GM10266 (cell line): ENCODE data around the gene NF1.
"Not testable (repeated sequence)": the region's sequence is repeated elsewhere in the genome, so short reads cannot be mapped to it uniquely, and the experiment has no call there.

Experiments
- DNase-seq: peaks from one replicate; pipeline ENCODE4 v3.0.0; 2012; ENCODE audit errors: extremely low spot score
- TF ChIP-seq, protein P1 (sequence below): IDR thresholded peaks from 2 replicates; pipeline ENCODE4 v1.5.1; 2012; ENCODE audit warnings: mild to moderate bottlenecking, low read depth; ENCODE audit not compliant: control insufficient read depth, insufficient read depth; ENCODE audit errors: missing control alignments

NF1 gene

DNA sequence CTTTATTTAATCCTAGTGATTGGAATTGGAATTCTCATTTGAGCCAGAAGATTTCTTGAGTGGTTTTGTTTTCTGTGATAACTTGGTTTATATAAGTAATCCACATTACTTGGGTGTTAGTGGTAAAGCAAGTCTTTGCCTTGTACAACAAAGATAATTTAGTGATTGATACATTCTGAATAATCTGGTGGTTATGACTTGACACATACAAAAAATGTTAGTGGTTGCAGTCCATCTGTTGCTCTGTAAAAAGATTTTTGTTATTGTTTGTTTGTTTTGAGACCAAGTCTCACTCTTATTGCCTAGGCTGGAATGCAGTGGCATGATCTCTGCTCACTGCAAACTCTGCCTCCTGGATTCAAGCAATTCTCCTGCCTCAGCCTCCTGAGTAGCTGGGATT is 189.1 kb downstream of the NF1 start:
- no peak for DNase-seq
- TF ChIP-seq, protein P1, sequence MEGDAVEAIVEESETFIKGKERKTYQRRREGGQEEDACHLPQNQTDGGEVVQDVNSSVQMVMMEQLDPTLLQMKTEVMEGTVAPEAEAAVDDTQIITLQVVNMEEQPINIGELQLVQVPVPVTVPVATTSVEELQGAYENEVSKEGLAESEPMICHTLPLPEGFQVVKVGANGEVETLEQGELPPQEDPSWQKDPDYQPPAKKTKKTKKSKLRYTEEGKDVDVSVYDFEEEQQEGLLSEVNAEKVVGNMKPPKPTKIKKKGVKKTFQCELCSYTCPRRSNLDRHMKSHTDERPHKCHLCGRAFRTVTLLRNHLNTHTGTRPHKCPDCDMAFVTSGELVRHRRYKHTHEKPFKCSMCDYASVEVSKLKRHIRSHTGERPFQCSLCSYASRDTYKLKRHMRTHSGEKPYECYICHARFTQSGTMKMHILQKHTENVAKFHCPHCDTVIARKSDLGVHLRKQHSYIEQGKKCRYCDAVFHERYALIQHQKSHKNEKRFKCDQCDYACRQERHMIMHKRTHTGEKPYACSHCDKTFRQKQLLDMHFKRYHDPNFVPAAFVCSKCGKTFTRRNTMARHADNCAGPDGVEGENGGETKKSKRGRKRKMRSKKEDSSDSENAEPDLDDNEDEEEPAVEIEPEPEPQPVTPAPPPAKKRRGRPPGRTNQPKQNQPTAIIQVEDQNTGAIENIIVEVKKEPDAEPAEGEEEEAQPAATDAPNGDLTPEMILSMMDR: no peak

DNA sequence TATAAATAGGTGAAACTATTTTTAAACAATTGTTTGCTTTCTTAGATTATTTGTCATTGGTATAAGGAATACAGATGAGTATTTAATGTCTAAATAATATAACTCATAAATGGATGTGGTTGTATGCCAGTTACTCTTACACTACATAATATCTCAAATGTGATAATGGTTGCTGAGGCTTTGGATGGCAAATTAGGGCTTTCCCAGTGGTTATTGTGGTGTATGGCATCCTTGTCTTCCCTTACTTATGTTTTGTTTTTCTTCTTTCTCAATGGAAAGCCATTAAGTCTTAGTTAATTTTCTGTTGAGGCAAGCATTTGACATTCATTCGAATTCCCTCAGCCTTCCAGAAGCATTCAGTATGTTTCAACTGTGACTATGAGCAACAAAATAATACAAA is 191.8 kb downstream of the NF1 start:
- TF ChIP-seq, protein P1: no peak
- no peak for DNase-seq

DNA sequence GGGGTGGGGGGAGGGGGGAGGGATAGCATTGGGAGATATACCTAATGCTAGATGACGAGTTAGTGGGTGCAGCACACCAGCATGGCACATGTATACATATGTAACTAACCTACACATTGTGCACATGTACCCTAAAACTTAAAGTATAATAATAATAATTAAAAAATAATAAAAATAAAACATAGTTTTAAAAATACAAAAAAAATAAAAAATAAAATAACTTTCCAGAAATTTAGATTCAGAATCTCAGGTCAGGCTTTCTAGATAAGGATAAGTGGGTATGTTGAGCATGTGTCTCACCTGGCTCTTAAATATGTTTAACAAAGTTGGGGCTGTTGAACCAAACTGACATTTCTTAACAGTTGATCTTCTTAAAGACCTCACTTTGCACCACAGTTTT is 193.2 kb downstream of the NF1 start:
- not testable (repeated sequence) for DNase-seq

DNA sequence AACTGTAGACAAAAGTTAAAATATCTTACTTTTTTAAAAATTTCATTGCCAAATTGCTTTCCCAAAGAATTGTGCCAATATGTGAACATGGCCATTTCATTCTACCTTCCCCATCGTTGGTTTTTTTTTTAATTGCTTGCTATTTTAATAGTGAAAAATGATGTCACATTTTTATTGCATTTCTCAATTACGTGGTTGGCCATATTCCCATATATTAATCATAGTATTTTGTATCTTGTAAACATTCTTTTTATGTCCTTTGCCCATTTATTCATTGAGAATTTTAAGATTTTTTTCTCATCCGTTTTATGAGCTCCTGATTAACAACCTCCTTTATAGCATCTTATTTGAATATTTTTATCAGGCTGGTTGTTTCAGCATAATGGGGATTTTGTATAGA is 195.0 kb downstream of the NF1 start:
- no peak for DNase-seq
- TF ChIP-seq, protein P1: no peak

DNA sequence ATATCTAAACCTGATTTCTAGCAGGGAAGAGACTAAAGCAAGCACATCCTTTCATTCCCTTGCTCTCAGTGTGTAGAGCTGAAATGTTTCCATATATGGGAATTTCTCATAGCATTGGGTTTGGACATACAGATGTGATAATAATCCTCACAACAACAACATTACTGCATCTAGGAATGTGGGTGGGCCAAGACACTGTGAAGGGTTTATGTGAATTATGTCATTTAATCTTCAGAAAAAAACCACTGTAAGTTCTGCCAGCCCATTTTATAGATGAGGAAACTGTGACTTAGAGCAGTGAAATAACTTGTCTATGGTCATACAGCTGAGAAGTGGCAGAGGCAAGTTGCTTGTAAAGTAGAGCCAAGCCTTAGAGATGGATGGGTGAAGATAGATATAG is 197.0 kb downstream of the NF1 start:
- TF ChIP-seq, protein P1: no peak
- no peak for DNase-seq

DNA sequence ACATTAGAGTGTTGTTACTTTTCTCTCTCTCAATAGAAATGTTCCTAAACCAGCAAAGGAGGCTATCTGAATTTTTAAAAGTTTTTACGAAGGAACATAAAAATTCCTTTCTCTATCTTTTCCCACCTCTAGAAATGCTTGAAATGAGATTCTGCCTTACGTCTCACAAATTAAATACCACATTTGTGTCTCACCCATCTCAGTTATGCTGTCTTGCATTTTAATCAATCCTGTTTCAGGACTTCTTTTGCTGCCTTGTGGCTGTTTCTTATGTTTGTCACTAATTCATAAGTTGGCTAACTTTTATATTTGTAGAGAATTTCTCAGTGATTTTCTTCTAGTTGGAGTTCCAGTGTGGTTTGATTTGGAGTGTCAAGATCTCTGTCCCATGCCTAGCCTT is 198.8 kb downstream of the NF1 start:
- TF ChIP-seq, protein P1: no peak
- DNase-seq: no peak

DNA sequence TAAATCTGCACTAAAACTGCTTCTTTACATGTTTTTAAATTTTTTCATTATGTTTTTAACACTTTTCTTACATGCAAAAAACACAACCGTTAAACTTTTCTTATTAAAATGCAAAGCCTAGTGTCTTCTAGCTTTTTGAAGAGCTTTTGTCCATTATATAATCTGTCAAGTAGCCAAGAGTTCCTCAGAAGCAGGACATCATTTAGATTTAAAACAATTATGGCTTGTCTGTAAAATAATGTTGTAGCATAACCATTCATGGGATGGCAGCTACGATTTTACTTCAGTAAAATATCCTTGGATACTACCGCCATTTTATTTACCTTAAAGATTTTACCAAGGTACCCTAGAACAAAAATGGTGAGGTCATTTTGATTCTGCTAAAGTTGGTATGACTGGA is 199.5 kb downstream of the NF1 start:
- TF ChIP-seq, protein P1: no peak
- DNase-seq: no peak

DNA sequence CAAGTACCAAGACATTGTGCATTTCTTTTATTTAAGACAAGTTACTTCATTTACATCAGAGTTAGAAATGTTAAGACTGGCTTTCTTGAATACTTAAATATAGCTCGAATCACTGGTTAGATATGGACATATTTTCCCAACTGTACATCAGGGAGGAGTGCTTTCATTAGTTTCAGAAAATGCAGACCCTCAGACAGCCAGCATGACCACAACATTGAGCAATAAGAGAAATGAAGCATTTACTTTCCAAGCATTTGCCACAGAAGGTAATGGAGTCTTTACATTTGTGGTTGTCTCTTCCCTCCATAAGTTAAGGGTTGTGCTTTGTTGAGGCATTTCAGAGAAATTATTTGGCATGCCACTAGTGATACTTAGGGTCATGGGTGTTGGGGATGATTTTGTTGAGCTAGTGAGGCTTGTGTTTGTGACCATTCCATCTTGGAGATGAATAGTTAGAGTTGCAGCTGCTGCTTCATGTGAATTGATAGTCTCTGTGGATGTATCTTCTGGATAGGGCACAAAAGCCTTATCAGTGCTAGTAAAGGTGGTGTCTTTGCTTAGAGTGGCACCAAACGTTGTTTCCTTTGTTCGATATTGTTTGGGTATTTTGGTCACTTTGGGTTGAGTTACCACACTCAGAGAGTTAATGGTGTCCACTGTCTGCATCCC is 200.2 kb downstream of the NF1 start:
- TF ChIP-seq, protein P1: no peak
- DNase-seq: no peak
